Stimulated activated CD4-positive, alpha-beta T cell treated with anti-CD3 and anti-CD28 coated beads, Interleukin-2, amount 100 ng/mL, for 48 hours (primary cell): ENCODE measurements around the gene LDLRAP1.

ENCODE experiments used
- DNase-seq, 2 donors: peaks; one replicate each; pipeline ENCODE4 v3.0.0-alpha.2; 2020

Gene LDLRAP1

GRCh38 chr1:25562928-25563283 lies 19.5 kb downstream of the LDLRAP1 start:
- DNase-seq, result no peak

GRCh38 chr1:25563330-25564215 lies 20.2 kb downstream of the LDLRAP1 start:
- DNase-seq, result no peak

- no peak for DNase-seq
Measured at GRCh38 chr1:25564777-25565574, 21.6 kb downstream of the LDLRAP1 start.

GRCh38 chr1:25565626-25566025 lies 22.2 kb downstream of the LDLRAP1 start:
- DNase-seq, result no peak

GRCh38 chr1:25566176-25566729 lies 22.8 kb downstream of the LDLRAP1 start:
- DNase-seq, result no peak

- peak in 1 of 2 donors; percentile 36 for DNase-seq
Measured at GRCh38 chr1:25566730-25567341, 23.4 kb downstream of the LDLRAP1 start.

- no peak for DNase-seq
Measured at GRCh38 chr1:25567710-25568089, 24.3 kb downstream of the LDLRAP1 start.

- DNase-seq, result no peak
Measured at GRCh38 chr1:25568090-25568833, 24.9 kb downstream of the LDLRAP1 start.

- DNase-seq, result no peak
Measured at GRCh38 chr1:25568834-25569596, 25.6 kb downstream of the LDLRAP1 start.

GRCh38 chr1:25569597-25570396 lies 26.4 kb downstream of the LDLRAP1 start:
- no peak for DNase-seq

- DNase-seq, result no peak
Measured at GRCh38 chr1:25570798-25571521, 27.6 kb downstream of the LDLRAP1 start.

GRCh38 chr1:25571522-25571970 lies 28.1 kb downstream of the LDLRAP1 start:
- no peak for DNase-seq

GRCh38 chr1:25572107-25572506 lies 28.7 kb downstream of the LDLRAP1 start:
- DNase-seq, result no peak

- DNase-seq, result peak; percentile 54 to 57
Measured at GRCh38 chr1:25572708-25573590, 29.5 kb downstream of the LDLRAP1 start.

- no peak for DNase-seq
Measured at GRCh38 chr1:25573591-25573930, 30.2 kb downstream of the LDLRAP1 start.

- DNase-seq, result no peak
Measured at GRCh38 chr1:25573961-25574360, 30.6 kb downstream of the LDLRAP1 start.

GRCh38 chr1:25575191-25575590 lies 31.8 kb downstream of the LDLRAP1 start:
- DNase-seq, result no peak

GRCh38 chr1:25576459-25577133 lies 33.2 kb downstream of the LDLRAP1 start:
- DNase-seq, result no peak
